NCI-H774 (cell line): Measurements from ENCODE around the gene MAST3.

Experiments used
- DNase-seq: peaks from one replicate; lab custom pipeline; 2025; lab: John Stamatoyannopoulos, UW

Gene MAST3

GRCh38 chr19:18190278-18190677 lies 92.7 kb downstream of the MAST3 start:
- DNase-seq: no peak

GRCh38 chr19:18191640-18192062 lies 94.1 kb downstream of the MAST3 start:
- DNase-seq: no peak

GRCh38 chr19:18192673-18193387 lies 95.3 kb downstream of the MAST3 start, which contains the start of gene MPV17L2:
Gene MPV17L2 (plus strand): TSS chr19:18193218. CDS start chr19:18193282, 64 bp downstream.
- peak; percentile 99 for DNase-seq

- no peak for DNase-seq
Measured at GRCh38 chr19:18193388-18194180, 96.0 kb downstream of the MAST3 start.

- no peak for DNase-seq
Measured at GRCh38 chr19:18194181-18194530, 96.6 kb downstream of the MAST3 start.

GRCh38 chr19:18194554-18195238 lies 97.1 kb downstream of the MAST3 start:
- DNase-seq: no peak

- no peak for DNase-seq
Measured at GRCh38 chr19:18196511-18196845, 98.9 kb downstream of the MAST3 start.

- no peak for DNase-seq
Measured at GRCh38 chr19:18197306-18197705, 99.7 kb downstream of the MAST3 start.

- no peak for DNase-seq
Measured at GRCh38 chr19:18197941-18198340, 100.4 kb downstream of the MAST3 start.

- DNase-seq: no peak
Measured at GRCh38 chr19:18198374-18198773, 100.8 kb downstream of the MAST3 start.
